GM19238 (cell line): ENCODE measurements around the gene ENO1.
"Not testable (repeated sequence)": the region's sequence is repeated elsewhere in the genome, so short reads cannot be mapped to it uniquely, and the experiment has no call there.

Experiments
- DNase-seq: peaks from one replicate; pipeline ENCODE4 v3.0.0; 2011; ENCODE audit warnings: low spot score; ENCODE audit not compliant: insufficient read length

The ENO1 gene

GRCh38 chr1:8878448-8878697 is at the start of gene ENO1:
TSS of gene ENO1 (minus strand) at chr1:8878686. CDS start at chr1:8874908, 3,778 bp downstream.
- DNase-seq = no peak

GRCh38 chr1:8926707-8927694 is 48.5 kb upstream of the ENO1 start:
- DNase-seq = no peak

- DNase-seq = no peak
Observed at GRCh38 chr1:8925960-8926359, 47.5 kb upstream of the ENO1 start.

- DNase-seq = no peak
Observed at GRCh38 chr1:8925406-8925805, 46.9 kb upstream of the ENO1 start.

- DNase-seq = no peak
Observed at GRCh38 chr1:8922962-8923361, 44.5 kb upstream of the ENO1 start.

- DNase-seq = not testable (repeated sequence)
Observed at GRCh38 chr1:8917536-8917935, 39.0 kb upstream of the ENO1 start.

GRCh38 chr1:8915446-8915845 is 37.0 kb upstream of the ENO1 start:
- DNase-seq = no peak

- no peak for DNase-seq
Observed at GRCh38 chr1:8914466-8914865, 36.0 kb upstream of the ENO1 start.

- no peak for DNase-seq
Observed at GRCh38 chr1:8913457-8913856, 35.0 kb upstream of the ENO1 start.

- DNase-seq = no peak
Observed at GRCh38 chr1:8911416-8912309, 33.2 kb upstream of the ENO1 start.

- DNase-seq = no peak
Observed at GRCh38 chr1:8910914-8911313, 32.4 kb upstream of the ENO1 start.

GRCh38 chr1:8910331-8910730 is 31.8 kb upstream of the ENO1 start:
- no peak for DNase-seq

- no peak for DNase-seq
Observed at GRCh38 chr1:8908388-8909151, 30.1 kb upstream of the ENO1 start.

GRCh38 chr1:8905582-8906191 is 27.2 kb upstream of the ENO1 start:
- no peak for DNase-seq

- no peak for DNase-seq
Observed at GRCh38 chr1:8903908-8904650, 25.6 kb upstream of the ENO1 start.

GRCh38 chr1:8903410-8903809 is 24.9 kb upstream of the ENO1 start:
- DNase-seq = no peak

GRCh38 chr1:8902765-8903164 is 24.3 kb upstream of the ENO1 start:
- DNase-seq = no peak

GRCh38 chr1:8900684-8901083 is 22.2 kb upstream of the ENO1 start:
- DNase-seq = not testable (repeated sequence)

GRCh38 chr1:8899046-8899445 is 20.6 kb upstream of the ENO1 start:
- no peak for DNase-seq

- not testable (repeated sequence) for DNase-seq
Observed at GRCh38 chr1:8898418-8898817, 19.9 kb upstream of the ENO1 start.
